NCI-H2107 treated with DMSO at 0.1 percent for 48 hours (cell line): ENCODE results near the gene MBTPS2.

ENCODE experiments used
- DNase-seq: peaks from one replicate; lab custom pipeline; 2025; ENCODE audit not compliant: unreplicated experiment; lab: John Stamatoyannopoulos, UW

MBTPS2 gene

DNA sequence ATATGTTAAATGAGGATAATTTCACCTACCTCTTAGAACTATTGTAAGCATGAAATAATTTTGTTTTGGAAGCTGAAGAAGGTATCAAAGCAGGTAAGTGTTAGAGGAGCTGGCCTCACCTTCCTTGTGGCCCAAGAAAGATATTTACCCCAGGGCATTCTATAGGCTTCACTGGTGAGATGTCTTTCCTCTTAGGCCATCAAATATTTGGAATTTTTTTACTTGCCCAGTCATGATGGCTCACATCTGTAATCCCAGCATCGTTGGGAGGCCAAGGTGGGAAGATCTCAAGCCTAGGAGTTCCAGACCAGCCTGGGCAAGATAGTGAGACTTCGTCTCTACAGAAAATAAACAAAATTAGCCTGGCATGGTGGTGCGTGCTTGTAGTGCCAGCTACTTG lies 95.0 kb downstream of the MBTPS2 start:
- DNase-seq = no peak
